Keratinocyte (primary cell): ENCODE data around the gene KCNN3. TPM values are rescaled to one million over a fixed set of nuclear protein-coding genes. Genes with fewer than 3 reads are reported as not detected.

Experiments used
- DNase-seq: peaks from one replicate; pipeline ENCODE4 v3.0.0-alpha.2; 2011; ENCODE audit warnings: low read depth, missing footprints, low spot score
- FAIRE-seq: peaks from 2 replicates; lab custom pipeline; 2011; peaks lifted over from hg19 to GRCh38; lab: Jason Lieb, UNC
- H2AFZ ChIP-seq: 2 replicates; pipeline ENCODE4 v1.6.0; 2012; ENCODE audit warnings: low read length, control low read depth, inconsistent platforms; ENCODE audit not compliant: control insufficient read depth
- H3K27ac ChIP-seq: 2 replicates; pipeline ENCODE4 v1.5.1; 2011; ENCODE audit warnings: low read length; ENCODE audit not compliant: control insufficient read depth, insufficient read depth
- H3K27me3 ChIP-seq: 3 replicates; pipeline ENCODE4 v1.6.0; 2011; ENCODE audit warnings: low read length; ENCODE audit not compliant: control insufficient read depth, insufficient read depth; ENCODE audit errors: extremely low read depth
- H3K36me3 ChIP-seq, 2 experiments: 2 replicates in 1 of 2; 3 replicates in 1 of 2; pipeline ENCODE4 v1.5.1; 2011; ENCODE audit warnings: low read length in 2 of 2, mild to moderate bottlenecking in 1 of 2; ENCODE audit not compliant: control insufficient read depth in 2 of 2, insufficient read depth in 2 of 2; ENCODE audit errors: extremely low read depth in 1 of 2
- H3K4me1 ChIP-seq: 3 replicates; pipeline ENCODE4 v1.5.1; 2011; ENCODE audit warnings: low read length; ENCODE audit not compliant: control insufficient read depth, insufficient read depth; ENCODE audit errors: extremely low read depth
- H3K4me2 ChIP-seq: 3 replicates; pipeline ENCODE4 v1.6.0; 2011; ENCODE audit warnings: low read depth, low read length; ENCODE audit not compliant: control insufficient read depth, insufficient read depth; ENCODE audit errors: extremely low read depth
- H3K4me3 ChIP-seq, 3 experiments: fragments of 200-600 bp in 1 of 3; sonication (generic) in 1 of 3; 2 replicates in 2 of 3; 3 replicates in 1 of 3; pipeline ENCODE4 v1.5.1; 2011 to 2016; ENCODE audit warnings: low read length in 3 of 3, mild to moderate bottlenecking in 3 of 3, control low read depth in 2 of 3, inconsistent platforms in 1 of 3, low read depth in 1 of 3, mixed read lengths in 1 of 3, mixed run types in 1 of 3, moderate library complexity in 1 of 3; ENCODE audit not compliant: control insufficient read depth in 2 of 3, insufficient read depth in 2 of 3; ENCODE audit errors: extremely low read depth in 1 of 3
- H3K79me2 ChIP-seq: 2 replicates; pipeline ENCODE4 v1.6.0; 2012; ENCODE audit warnings: low read length; ENCODE audit not compliant: control insufficient read depth, insufficient read depth
- H3K9ac ChIP-seq: 3 replicates; pipeline ENCODE4 v1.6.0; 2011; ENCODE audit warnings: low read length; ENCODE audit not compliant: control insufficient read depth, insufficient read depth; ENCODE audit errors: extremely low read depth
- H3K9me1 ChIP-seq: 3 replicates; pipeline ENCODE4 v1.6.0; 2011; ENCODE audit warnings: low read length; ENCODE audit not compliant: control insufficient read depth, insufficient read depth; ENCODE audit errors: extremely low read depth
- H3K9me3 ChIP-seq: 2 replicates; pipeline ENCODE4 v1.5.1; 2012; ENCODE audit warnings: low read depth, low read length; ENCODE audit not compliant: control insufficient read depth
- H4K20me1 ChIP-seq: 3 replicates; pipeline ENCODE4 v1.6.0; 2011; ENCODE audit warnings: low read length; ENCODE audit not compliant: control insufficient read depth, insufficient read depth; ENCODE audit errors: extremely low read depth
- CTCF ChIP-seq, 3 experiments: IDR thresholded peaks in 1 of 3; conservative IDR thresholded peaks in 1 of 3; optimal IDR thresholded peaks in 1 of 3; 2 replicates in 2 of 3; 3 replicates in 1 of 3; pipeline versions ENCODE3 to v1.5.1; 2011; ENCODE audit warnings: low read length in 3 of 3, mild to moderate bottlenecking in 3 of 3, moderate library complexity in 2 of 3, control low read depth in 1 of 3, inconsistent platforms in 1 of 3; ENCODE audit not compliant: insufficient read depth in 2 of 3; ENCODE audit errors: extremely low read depth in 1 of 3
- EZH2 ChIP-seq: IDR thresholded peaks from one replicate; pipeline ENCODE4 v1.6.1; 2012; ENCODE audit warnings: inconsistent platforms, mild to moderate bottlenecking, low read length, moderate library complexity
- dilution Hi-C: fragments of 300-500 bp; cut with MboI; formaldehyde crosslinking; loops from one replicate; pipeline ENCODE4 v1.7.0; 2020; ENCODE audit warnings: low sequenced_read_pairs; ENCODE audit not compliant: extremely low pct_ligation_motif_present
- polyA plus RNA-seq, 5 experiments: library from polyadenylated mRNA; depleted of rRNA in 3 of 5; stranded (reverse) in 3 of 5; stranded (forward) in 1 of 5; unstranded in 1 of 5; fragments of >200 nt; gene quantifications; 1 replicate in 1 of 5; 2 replicates in 3 of 5; 3 replicates in 1 of 5; pipeline versions ENCODE4 v1.2.1 to v1.2.3, GENCODE V29; 2011 to 2012; ENCODE audit warnings: missing spikeins in 2 of 5, low read depth in 1 of 5, low replicate concordance in 1 of 5

The KCNN3 gene
- polyA plus RNA-seq, 1 donor (not counting 4 experiments of a cell fraction or from before 2014, with no cell fraction given): 0.05 TPM

DNA sequence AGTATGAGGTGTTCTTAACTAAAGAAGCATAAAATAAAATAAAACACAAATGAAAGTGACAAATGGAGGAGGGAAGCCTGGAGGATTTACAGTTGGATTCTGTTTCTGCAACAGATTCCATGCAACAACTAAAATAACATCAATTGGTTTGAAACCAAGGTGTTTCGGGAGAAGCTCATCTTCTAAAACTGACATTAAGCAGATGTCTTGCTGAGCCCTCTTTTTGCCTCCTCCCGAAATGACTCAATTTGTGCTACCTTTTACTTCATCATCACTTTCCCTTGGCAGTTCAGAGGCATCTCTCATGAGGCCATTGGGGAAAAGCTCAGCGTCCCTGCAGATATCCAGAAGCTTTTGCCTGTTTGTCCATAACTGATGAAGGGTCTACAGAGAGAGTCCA is 140.5 kb downstream of the KCNN3 start:
- no peak overlapping the region for H2AFZ ChIP-seq
- dilution Hi-C loops: no loop called here
- DNase-seq: no peak

DNA sequence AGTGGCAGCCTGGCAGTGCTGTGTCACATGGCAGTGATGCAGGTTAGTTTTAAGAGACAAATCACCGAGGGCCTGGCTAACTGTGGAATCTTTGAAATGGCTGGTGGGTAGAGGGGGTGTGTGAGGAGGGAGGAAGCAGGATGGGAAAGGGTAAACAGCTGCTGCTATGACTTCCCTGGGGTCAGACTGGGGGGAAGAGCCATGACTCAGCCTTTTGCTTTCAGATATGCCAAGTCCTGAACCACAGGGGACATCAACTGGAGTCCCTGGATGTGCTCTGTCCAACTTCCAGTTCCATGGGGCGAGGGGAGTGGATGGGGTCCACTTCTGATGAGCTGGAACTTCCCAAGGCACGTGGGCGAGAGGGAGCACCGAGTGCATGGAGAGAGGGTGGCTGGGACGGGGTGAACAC is 141.0 kb downstream of the KCNN3 start:
- DNase-seq: no peak

More for the DNA sequence above, 140.5 kb downstream of the KCNN3 start:
- no peak for FAIRE-seq
- peaks cover 18% of the 10 kb centered on the region for H3K4me1 ChIP-seq
- peak overlapping the region; percentile 10 for H3K27ac ChIP-seq
- no peaks in the 10 kb centered on the region for H3K9me3 ChIP-seq
- H3K27me3 ChIP-seq: peaks cover 5% of the 10 kb centered on the region
- H3K4me2 ChIP-seq: no peak overlapping the region
- H3K36me3 ChIP-seq: no peaks in the 10 kb centered on the region
- H3K9ac ChIP-seq: no peak overlapping the region
- no peaks in the 10 kb centered on the region for H3K9me1 ChIP-seq
- TF ChIP-seq EZH2: no peak
- TF ChIP-seq CTCF (optimal IDR thresholded peaks at IDR 0.05 in 1 of 3, IDR thresholded peaks at IDR 0.05 in 1 of 3, conservative IDR thresholded peaks at IDR 0.05 in 1 of 3; ENCODE audit: extremely low read depth in 1 of 3, insufficient read depth in 2 of 3, low read length in 3 of 3): no peak
- H3K79me2 ChIP-seq: no peaks in the 10 kb centered on the region
- H4K20me1 ChIP-seq: no peaks in the 10 kb centered on the region
- H3K4me3 ChIP-seq: no peak overlapping the region

More for the DNA sequence above, 141.0 kb downstream of the KCNN3 start:
- Histone ChIP-seq H3K4me2 (no peak overlapping the region), H3K4me1 (peaks cover 18% of the 10 kb centered on the region), H3K79me2 (no peaks in the 10 kb centered on the region), H2AFZ (no peak overlapping the region), H3K9ac (no peak overlapping the region), H3K36me3 (no peaks in the 10 kb centered on the region), H3K27me3 (peaks cover 5% of the 10 kb centered on the region), H3K9me3 (no peaks in the 10 kb centered on the region), H3K4me3 (no peak overlapping the region), H3K27ac (no peak overlapping the region), H4K20me1 (no peaks in the 10 kb centered on the region), H3K9me1 (no peaks in the 10 kb centered on the region)
- TF ChIP-seq EZH2: no peak
- no peak for TF ChIP-seq CTCF (optimal IDR thresholded peaks at IDR 0.05 in 1 of 3, IDR thresholded peaks at IDR 0.05 in 1 of 3, conservative IDR thresholded peaks at IDR 0.05 in 1 of 3; ENCODE audit: extremely low read depth in 1 of 3, insufficient read depth in 2 of 3, low read length in 3 of 3)
- FAIRE-seq: no peak
- dilution Hi-C loops: no loop called here
